Fibroblast of lung (primary cell): ENCODE data around the gene PDIA5. TPM values are rescaled to one million over a fixed set of nuclear protein-coding genes. Genes with fewer than 3 reads are reported as not detected.
A peak's percentile ranks its signal among the peaks of the same experiment; 100 is the strongest.

Experiments used
- DNase-seq, 2 donors: peaks; one replicate each; pipeline versions ENCODE4 v3.0.0 to v3.0.0-alpha.2; 2010; ENCODE audit warnings: low read depth in 2 of 2
- H2AFZ ChIP-seq: 2 replicates; pipeline ENCODE4 v1.5.1; 2012; ENCODE audit warnings: low read length, control low read depth, inconsistent platforms
- H3K27ac ChIP-seq: 2 replicates; pipeline ENCODE4 v1.5.1; 2011; ENCODE audit warnings: low read length, control low read depth; ENCODE audit not compliant: insufficient read depth
- H3K27me3 ChIP-seq: 2 replicates; pipeline ENCODE4 v1.5.1; 2011; ENCODE audit warnings: mild to moderate bottlenecking, low read length; ENCODE audit not compliant: control insufficient read depth, insufficient read depth
- H3K36me3 ChIP-seq: 2 replicates; pipeline ENCODE4 v1.5.1; 2011; ENCODE audit warnings: low read length; ENCODE audit not compliant: control insufficient read depth, insufficient read depth
- H3K4me1 ChIP-seq: 2 replicates; pipeline ENCODE4 v1.5.1; 2011; ENCODE audit warnings: low read length; ENCODE audit not compliant: control insufficient read depth, insufficient read depth; ENCODE audit errors: extremely low read depth
- H3K4me2 ChIP-seq: 2 replicates; pipeline ENCODE4 v1.5.1; 2011; ENCODE audit warnings: low read length, control low read depth; ENCODE audit not compliant: insufficient read depth; ENCODE audit errors: extremely low read depth
- H3K4me3 ChIP-seq, 4 experiments: fragments of 200-600 bp in 1 of 4; sonication (generic) in 1 of 4; replicated peaks in 1 of 4; 2 replicates each; pipeline ENCODE4 v1.5.1; 2011 to 2016; ENCODE audit warnings: low read length in 4 of 4, low read depth in 3 of 4, mild to moderate bottlenecking in 3 of 4, control low read depth in 2 of 4, inconsistent platforms in 1 of 4, mixed read lengths in 1 of 4; ENCODE audit not compliant: insufficient read depth in 1 of 4; ENCODE audit errors: control extremely low read depth in 1 of 4
- H3K79me2 ChIP-seq: 2 replicates; pipeline ENCODE4 v1.5.1; 2012; ENCODE audit warnings: mild to moderate bottlenecking, low read length, inconsistent platforms; ENCODE audit not compliant: control insufficient read depth, insufficient read depth
- H3K9ac ChIP-seq: 2 replicates; pipeline ENCODE4 v1.5.1; 2011; ENCODE audit warnings: mild to moderate bottlenecking, low read length, control low read depth; ENCODE audit not compliant: insufficient read depth
- H3K9me3 ChIP-seq: 2 replicates; pipeline ENCODE4 v1.5.1; 2012; ENCODE audit warnings: low read depth, low read length; ENCODE audit not compliant: control insufficient read depth, insufficient read depth
- H4K20me1 ChIP-seq: 2 replicates; pipeline ENCODE4 v1.5.1; 2011; ENCODE audit warnings: low read length; ENCODE audit not compliant: control insufficient read depth, insufficient read depth; ENCODE audit errors: extremely low read depth
- EZH2 ChIP-seq: IDR thresholded peaks from 2 replicates; pipeline ENCODE4 v1.5.1; 2012; ENCODE audit warnings: low read length, control low read depth, mild to moderate bottlenecking; ENCODE audit errors: missing control alignments
- polyA plus RNA-seq, 2 donors: library from polyadenylated mRNA; depleted of rRNA in 1 of 2; stranded (reverse) in 1 of 2; unstranded in 1 of 2; fragments of >200 nt; gene quantifications; 2 replicates each; pipeline ENCODE4 v1.2.1, GENCODE V29; 2011 to 2012; ENCODE audit warnings: missing spikeins in 1 of 2
- total RNA-seq: library from RNA; depleted of rRNA; stranded (reverse); fragments of >200 nt; gene quantifications from 2 replicates; pipeline ENCODE4 v1.2.1, GENCODE V29; 2014
- TF ChIP-seq, protein P1 (sequence below), 2 donors: IDR thresholded peaks in 1 of 2; conservative IDR thresholded peaks in 1 of 2; 1 replicate in 1 of 2; 2 replicates in 1 of 2; pipeline ENCODE4 v1.5.1; 2011 to 2012; ENCODE audit warnings: low read length in 2 of 2, control low read depth in 1 of 2, inconsistent platforms in 1 of 2, low read depth in 1 of 2, mild to moderate bottlenecking in 1 of 2

PDIA5 gene
- total and polyA plus RNA-seq, 2 donors (not counting 1 experiment from before 2014, with no cell fraction given) = 27.9 to 51.4 TPM

GRCh38 chr3:123201223-123201556 is 134.4 kb downstream of the PDIA5 start:
- Histone ChIP-seq H2AFZ (peak overlapping the region; percentile 81), H3K9me3 (no peaks in the 10 kb centered on the region), H3K9ac (peak overlapping the region; percentile 91), H3K36me3 (no peaks in the 10 kb centered on the region), H3K27me3 (no peaks in the 10 kb centered on the region), H4K20me1 (no peaks in the 10 kb centered on the region), H3K4me2 (peak overlapping the region; percentile 96), H3K4me3 (peak overlapping the region; percentile 84 to 100 (median 92)), H3K4me1 (no peaks in the 10 kb centered on the region), H3K79me2 (peaks cover 19% of the 10 kb centered on the region), H3K27ac (peak overlapping the region; percentile 30)
- peak in 1 of 2 donors; percentile 3 for DNase-seq
- TF ChIP-seq, protein P1, sequence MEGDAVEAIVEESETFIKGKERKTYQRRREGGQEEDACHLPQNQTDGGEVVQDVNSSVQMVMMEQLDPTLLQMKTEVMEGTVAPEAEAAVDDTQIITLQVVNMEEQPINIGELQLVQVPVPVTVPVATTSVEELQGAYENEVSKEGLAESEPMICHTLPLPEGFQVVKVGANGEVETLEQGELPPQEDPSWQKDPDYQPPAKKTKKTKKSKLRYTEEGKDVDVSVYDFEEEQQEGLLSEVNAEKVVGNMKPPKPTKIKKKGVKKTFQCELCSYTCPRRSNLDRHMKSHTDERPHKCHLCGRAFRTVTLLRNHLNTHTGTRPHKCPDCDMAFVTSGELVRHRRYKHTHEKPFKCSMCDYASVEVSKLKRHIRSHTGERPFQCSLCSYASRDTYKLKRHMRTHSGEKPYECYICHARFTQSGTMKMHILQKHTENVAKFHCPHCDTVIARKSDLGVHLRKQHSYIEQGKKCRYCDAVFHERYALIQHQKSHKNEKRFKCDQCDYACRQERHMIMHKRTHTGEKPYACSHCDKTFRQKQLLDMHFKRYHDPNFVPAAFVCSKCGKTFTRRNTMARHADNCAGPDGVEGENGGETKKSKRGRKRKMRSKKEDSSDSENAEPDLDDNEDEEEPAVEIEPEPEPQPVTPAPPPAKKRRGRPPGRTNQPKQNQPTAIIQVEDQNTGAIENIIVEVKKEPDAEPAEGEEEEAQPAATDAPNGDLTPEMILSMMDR (conservative IDR thresholded peaks at IDR 0.05 in 1 of 2, IDR thresholded peaks at IDR 0.05 in 1 of 2; ENCODE audit: low read depth in 1 of 2, low read length in 2 of 2) = no peak
- no peak for TF ChIP-seq EZH2

GRCh38 chr3:123201557-123202427 is 135.0 kb downstream of the PDIA5 start, which contains the start of gene SEC22A:
Gene SEC22A, plus strand, starts transcription at chr3:123201943. Its CDS starts 7,275 bp downstream, at chr3:123209218.
- Histone ChIP-seq H4K20me1 (no peaks in the 10 kb centered on the region), H3K9ac (peak within 1 kb of the TSS; percentile 91), H3K79me2 (peaks cover 19% of the 10 kb centered on the region), H3K36me3 (no peaks in the 10 kb centered on the region), H3K4me3 (peak within 1 kb of the TSS; percentile 84 to 100 (median 92)), H3K9me3 (no peaks in the 10 kb centered on the region), H3K4me1 (no peaks in the 10 kb centered on the region), H3K4me2 (peak within 1 kb of the TSS; percentile 96), H2AFZ (peak within 1 kb of the TSS; percentile 94), H3K27ac (peak within 1 kb of the TSS; percentile 87), H3K27me3 (no peaks in the 10 kb centered on the region)
- DNase-seq = peak; percentile 86 to 94
- TF ChIP-seq, protein P1 (conservative IDR thresholded peaks at IDR 0.05 in 1 of 2, IDR thresholded peaks at IDR 0.05 in 1 of 2; ENCODE audit: low read depth in 1 of 2, low read length in 2 of 2) = no peak
- no peak for TF ChIP-seq EZH2

- no peak for DNase-seq
- no peaks in the 10 kb centered on the region for H4K20me1 ChIP-seq
- peak overlapping the region; percentile 84 to 100 (median 92) for H3K4me3 ChIP-seq
- no peaks in the 10 kb centered on the region for H3K27me3 ChIP-seq
- H3K9ac ChIP-seq = peak overlapping the region; percentile 91
- H3K9me3 ChIP-seq = no peaks in the 10 kb centered on the region
- H3K79me2 ChIP-seq = peaks cover 19% of the 10 kb centered on the region
- no peaks in the 10 kb centered on the region for H3K36me3 ChIP-seq
- H3K4me2 ChIP-seq = peak overlapping the region; percentile 68
- H2AFZ ChIP-seq = peak overlapping the region; percentile 94
- H3K4me1 ChIP-seq = no peaks in the 10 kb centered on the region
- TF ChIP-seq, protein P1 (conservative IDR thresholded peaks at IDR 0.05 in 1 of 2, IDR thresholded peaks at IDR 0.05 in 1 of 2; ENCODE audit: low read depth in 1 of 2, low read length in 2 of 2) = no peak
- TF ChIP-seq EZH2 = no peak
- H3K27ac ChIP-seq = peak overlapping the region; percentile 87
These were observed 135.6 kb downstream of the PDIA5 start for GRCh38 chr3:123202451-123202850.

Other genes with a start within 250 kb of the PDIA5 start
- gene SEMA5B, start 39.3 kb upstream of the PDIA5 start, total RNA-seq = not detected in 2 replicates
- not detected in 2 replicates for gene SEMA5B, start 39.3 kb upstream of the PDIA5 start, polyA plus RNA-seq
- gene SEC22A, start 134.9 kb downstream of the PDIA5 start, total RNA-seq = 39.3 and 45.4 TPM in 2 replicates
- 39.4 and 52.7 TPM in 2 replicates for gene SEC22A, start 134.9 kb downstream of the PDIA5 start, polyA plus RNA-seq